SW 1271 (cell line): Measurements from ENCODE around the gene BMP4.

Source experiments
- DNase-seq, 2 experiments: peaks; one replicate each; lab custom pipeline; 2025; lab: John Stamatoyannopoulos, UW

The BMP4 gene

DNA sequence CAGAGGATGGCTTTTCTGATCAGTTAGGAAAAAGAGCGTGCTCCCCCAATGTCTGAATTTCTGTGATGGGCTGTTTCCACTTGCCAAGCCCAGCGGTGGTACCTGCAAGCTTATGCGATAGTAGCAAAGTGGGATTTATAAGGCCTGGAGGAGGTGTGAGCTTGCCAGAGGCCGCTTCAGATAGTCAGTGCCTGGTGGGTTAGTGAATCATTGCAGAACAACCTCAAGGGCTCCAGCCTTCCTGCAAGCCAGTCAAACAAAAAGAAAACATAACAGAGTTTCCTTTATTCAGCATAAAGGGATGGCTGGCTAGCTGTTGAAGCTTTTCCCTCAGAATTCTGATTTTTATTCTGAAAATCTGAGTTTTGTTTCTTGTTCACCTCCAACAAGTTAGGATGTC, 7.6 kb upstream of the BMP4 start:
- no peak for DNase-seq

- no peak for DNase-seq
These were observed 6.9 kb upstream of the BMP4 start for GRCh38 chr14:53963320-53964227.

DNA sequence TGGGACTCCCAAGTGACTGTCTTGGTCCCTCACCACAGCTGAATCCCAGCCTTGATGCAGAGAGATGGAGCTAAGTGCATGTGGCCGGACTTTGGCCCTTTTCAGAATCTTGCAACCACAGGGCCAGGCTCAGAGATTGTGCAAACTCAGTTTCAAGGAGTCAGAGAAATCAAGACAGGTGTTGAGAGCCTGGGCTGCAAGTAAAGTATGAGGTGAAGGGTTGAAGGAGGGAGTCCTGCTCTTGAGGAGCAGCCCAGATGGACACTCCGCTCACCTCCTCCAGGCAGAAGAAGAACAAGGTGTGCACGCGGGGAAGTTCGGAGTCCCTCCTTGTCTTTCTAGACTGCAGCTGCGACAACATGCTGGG, 6.3 kb upstream of the BMP4 start:
- no peak for DNase-seq

DNA sequence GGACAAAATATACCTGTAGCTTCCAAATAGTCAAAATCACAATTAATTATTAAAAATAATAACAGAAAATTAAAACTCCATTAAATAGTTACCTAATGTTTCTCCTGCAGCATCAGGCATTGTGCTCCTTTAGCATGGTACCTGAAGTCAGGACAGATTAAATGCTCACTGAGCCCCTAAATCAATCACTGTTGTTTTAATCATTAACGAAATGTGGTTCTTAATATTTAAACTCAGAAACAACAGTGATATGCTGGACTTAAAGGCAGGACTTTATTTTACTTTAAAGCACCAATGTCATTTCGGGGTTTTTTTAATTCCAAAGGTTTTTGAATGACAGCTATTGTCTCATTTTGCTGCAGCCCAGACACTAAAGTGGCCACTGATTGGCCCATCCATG, 2.0 kb upstream of the BMP4 start:
- DNase-seq = no peak

DNA sequence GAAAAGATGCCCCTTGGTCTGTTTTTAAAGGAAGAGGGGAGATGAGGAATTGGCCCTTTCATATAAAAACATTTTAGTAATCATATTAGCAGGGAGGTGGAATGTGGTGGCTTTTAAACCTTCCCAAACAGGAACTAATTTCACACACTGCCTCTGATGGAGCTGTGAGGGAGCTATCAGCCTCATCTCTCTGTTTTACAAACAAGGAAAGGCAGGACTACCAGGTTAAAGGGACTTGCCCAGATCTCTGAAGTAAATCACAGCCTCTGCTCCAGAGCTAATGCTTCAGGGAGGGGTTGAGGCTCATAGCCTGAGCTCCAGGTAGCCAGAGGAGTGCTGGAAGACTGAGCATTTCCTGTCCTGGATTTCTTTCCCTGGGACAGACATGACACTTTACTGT, 1.1 kb upstream of the BMP4 start:
- no peak for DNase-seq

GRCh38 chr14:53955671-53956426, 776 bp downstream of the BMP4 start:
- DNase-seq = no peak

DNA sequence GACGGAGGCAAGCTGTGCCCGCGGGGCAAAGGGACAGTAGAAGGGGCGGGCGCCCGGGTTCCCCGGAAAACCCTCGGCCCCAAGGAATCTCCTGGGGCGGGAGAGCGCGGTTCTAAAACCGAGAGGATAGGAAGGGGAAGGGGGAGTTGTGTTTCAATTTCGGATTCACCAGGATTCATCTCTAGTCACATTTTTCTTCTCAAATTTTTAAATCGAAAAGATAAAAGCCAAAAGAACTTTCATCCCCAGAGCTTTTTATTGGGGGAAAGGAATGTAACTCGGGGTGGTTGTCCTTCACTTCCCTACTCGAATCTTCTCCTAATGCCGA, 1.4 kb downstream of the BMP4 start:
- no peak for DNase-seq

- no peak for DNase-seq
These were observed 1.9 kb downstream of the BMP4 start for GRCh38 chr14:53954551-53955228.

DNA sequence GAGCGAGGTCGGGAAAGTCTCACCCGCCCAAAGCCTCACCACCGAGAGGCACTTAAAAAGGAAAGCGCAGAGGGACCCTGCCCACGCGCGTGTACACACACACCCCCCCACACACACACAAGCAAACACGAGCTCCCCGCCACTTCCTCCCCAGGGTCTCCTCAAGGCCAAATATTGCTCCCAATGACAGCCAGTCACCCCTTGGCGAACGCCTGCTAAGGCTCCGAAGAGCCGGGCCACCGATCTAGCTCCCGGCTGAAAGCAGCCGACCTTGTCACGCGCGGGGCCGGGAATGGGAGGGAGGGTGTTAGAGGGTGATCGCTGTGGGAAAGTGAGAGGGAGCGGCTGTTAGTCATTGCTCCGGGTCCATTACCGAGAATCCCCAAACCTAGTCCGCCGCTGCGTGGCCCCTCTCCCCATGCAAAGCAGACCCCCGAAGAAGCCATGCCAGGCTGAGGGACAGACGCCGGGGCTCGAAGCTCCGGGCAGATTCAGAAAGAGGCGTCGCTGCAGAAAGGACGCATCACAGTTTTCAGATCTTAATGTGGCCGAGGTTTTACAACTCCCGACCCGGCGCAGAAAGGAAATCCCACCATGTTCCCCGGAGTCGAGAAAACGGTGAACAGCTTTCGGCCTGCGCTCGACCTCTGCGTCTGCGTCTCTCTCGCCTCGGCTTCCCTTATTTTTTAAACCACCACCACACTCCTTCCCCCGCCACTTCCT, 2.6 kb downstream of the BMP4 start:
- peak in 1 of 2 experiments; percentile 39 for DNase-seq

DNA sequence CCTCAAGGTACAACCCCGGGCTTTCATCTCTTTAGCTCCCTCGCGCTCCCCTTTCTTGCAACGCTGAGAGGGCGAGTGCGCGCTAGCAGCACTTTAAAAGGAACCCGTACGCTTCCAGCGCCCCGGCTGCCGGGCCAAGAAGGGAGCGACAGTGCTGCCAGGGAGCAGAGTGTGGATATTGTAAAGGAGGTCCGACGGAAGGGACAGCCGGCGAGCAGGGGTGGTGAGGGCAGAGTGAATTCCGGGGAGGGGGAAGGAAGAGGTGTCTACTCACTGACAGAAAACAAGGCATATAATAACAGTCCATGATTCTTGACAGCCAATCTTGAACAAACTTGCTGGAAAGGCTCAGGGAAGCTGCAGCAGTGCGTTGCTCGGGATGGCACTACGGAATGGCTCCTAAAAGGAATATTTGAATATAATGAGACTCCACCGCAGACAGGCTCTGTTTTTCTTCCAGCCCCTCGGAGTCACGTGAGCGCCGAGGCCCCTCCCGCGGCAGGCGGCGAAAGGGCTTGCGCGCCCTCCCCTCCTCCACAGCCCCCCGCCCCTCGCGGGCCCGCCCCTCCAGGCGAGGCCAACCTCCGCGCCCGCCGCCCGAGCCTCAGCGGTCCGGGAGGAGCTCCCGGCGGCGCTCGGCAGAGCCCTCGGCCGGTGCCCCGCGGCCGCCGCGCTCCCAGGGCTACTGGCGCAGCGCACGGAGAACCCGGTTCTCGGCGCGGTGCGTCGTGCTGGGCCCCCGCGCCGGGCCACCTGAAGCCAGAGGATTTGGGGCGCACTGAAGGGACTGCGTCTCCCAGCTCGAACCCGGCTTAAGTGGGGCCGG, 3.4 kb downstream of the BMP4 start:
- peak; percentile 22 to 80 for DNase-seq

DNA sequence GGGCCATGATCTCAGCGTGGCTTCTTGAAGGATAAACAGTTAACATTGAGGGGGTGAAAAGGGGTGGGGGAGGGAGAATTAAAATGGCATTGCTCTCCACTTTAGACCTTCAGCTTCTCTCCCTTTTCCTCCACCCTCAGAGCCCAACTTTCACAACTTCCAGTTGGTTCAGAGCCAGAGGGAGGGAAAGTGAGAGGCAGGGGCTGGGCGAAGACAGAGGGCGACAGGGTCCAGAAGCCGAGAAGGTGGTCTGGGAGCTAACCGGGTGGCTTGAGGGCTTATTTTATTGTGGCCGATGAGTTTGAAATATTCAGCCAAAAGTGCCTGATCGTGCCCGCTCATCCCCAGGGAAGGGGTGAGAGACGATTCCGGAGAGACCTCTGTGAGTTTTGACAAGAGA, 4.1 kb downstream of the BMP4 start:
- DNase-seq = no peak

DNA sequence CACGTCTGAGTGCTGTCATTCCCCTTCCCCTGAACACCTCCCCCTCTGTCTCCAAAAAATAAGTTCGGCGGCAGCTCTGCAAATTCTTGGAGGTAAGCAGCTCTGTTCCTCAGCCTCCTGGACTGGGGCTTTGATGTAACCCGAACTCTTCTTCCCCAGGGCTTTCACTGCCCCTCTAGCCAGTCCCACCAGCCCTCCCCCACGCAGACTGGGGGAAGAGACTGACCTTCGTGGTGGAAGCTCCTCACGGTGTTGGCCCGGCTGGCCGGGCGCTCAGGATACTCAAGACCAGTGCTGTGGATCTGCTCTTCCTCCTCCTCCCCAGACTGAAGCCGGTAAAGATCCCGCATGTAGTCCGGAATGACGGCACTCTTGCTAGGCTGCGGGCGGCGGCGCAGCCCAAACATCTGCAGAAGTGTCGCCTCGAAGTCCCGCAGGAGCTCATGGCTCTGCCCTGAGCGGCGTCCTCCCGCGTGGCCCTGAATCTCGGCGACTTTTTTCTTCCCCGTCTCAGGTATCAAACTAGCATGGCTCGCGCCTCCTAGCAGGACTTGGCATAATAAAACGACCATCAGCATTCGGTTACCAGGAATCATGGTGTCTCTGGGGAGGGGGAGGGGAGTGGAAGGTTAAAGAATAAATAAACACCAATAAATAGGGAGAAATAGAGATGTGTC, 4.9 kb downstream of the BMP4 start:
- DNase-seq = no peak

DNA sequence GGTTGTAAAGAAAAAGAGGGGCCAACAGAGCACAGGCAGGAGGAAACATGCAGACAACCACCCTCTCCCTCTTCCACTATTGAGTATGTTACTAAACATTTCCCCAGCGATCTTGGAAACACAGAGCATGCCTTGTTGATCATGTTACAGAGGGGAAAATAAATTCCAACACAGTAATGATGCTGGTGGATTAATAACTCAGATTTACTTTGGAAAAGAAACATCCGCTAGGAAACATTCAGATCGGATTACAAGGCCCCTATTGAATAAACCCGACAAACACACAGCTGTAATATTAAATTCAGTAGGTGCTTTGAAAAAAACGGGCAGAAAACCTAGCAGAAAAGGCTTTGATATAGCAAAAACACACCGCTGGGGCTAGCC, 5.4 kb downstream of the BMP4 start:
- DNase-seq = no peak

DNA sequence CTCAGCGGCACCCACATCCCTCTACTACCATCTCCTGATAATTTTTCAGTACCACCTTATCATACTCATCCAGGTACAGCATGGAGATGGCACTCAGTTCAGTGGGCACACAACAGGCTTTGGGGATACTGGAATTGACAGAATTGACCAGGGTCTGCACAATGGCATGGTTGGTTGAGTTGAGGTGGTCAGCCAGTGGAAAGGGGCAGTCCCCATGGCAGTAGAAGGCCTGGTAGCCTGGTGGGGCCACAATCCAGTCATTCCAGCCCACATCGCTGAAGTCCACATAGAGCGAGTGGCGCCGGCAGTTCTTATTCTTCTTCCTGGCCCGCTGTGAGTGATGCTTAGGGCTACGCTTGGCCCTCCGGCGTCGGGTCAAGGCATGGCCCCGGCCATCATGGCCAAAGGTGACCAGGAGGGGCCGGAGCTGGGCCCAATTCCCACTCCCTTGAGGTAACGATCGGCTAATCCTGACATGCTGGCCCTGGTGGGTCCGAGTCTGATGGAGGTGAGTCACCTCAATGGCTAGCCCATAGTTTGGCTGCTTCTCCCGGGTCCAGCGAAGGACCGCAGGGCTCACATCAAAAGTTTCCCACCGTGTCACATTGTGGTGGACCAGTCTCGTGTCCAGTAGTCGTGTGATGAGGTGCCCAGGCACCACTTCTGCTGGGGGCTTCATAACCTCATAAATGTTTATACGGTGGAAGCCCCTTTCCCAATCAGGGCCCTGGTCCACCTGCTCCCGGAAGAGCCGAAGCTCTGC, 6.4 kb downstream of the BMP4 start:
- DNase-seq = no peak

DNA sequence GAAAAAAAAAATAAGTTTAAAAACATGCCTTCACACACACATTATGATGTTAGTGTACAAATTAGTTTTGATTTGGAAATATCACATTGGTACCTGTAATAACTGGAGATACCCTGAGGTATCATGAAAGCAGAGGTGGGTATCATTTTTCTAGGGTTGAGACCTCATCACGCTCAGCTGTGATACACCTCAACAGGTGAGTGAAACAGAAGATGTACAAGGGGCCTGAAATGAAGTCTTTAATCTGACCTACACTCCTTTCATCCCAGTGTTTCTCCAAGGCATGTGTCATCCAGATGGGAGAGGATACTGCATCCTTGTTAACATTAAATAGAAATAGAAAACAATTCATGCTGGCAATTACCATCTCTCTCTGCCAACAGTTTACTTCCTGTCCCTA, 7.4 kb downstream of the BMP4 start:
- DNase-seq = no peak

GRCh38 chr14:53948205-53948884, 8.3 kb downstream of the BMP4 start:
- no peak for DNase-seq

DNA sequence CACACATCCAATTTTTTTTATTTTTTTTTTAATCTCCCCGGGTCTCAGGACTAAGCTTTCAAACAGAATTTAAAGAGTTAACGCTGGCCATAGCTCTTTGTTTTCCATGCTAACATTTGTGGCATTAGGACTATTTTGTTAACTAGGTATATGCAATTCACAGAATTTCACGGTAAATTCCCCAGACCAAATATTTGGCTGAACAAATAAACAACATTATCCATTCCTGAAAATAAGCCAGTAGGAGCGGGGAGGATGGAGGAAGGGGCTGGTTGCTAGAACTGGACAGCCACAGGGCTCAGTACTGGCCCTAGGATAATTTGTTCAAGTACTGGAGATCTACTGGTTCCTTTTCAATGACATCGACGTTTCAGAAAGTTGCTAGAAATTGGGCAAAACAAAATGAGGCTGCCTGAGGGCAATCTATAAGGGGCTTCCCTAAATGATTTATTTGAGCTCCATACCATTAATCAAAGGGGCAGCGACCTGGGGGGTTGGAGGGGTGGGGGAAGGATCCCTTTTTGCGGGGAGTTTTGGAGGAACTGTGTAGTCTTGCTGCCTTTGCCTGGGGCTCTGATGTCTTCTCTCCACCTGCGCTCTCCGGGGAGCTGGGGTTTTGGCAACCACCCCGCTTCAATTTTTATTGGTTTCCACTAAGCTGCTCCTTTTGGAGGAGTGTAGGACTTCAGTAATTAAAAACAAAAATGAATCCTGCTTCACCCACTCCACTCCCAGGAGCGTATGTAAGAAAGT, 9.0 kb downstream of the BMP4 start:
- no peak for DNase-seq

- DNase-seq = no peak
These were observed 9.6 kb downstream of the BMP4 start for GRCh38 chr14:53947094-53947445.
